CD4-positive, alpha-beta T cell (primary cell): ENCODE results near the gene GPC5. TPM values are rescaled to one million over a fixed set of nuclear protein-coding genes. Genes with fewer than 3 reads are reported as not detected.

Experiments
- ATAC-seq: fragments of 200-7000 bp; cut with Tn5 transposase; one replicate; pipeline ENCODE4 v1.10.0; 2022; ENCODE audit warnings: mild to moderate bottlenecking; ENCODE audit not compliant: poor library complexity
- CTCF ChIA-PET: fragments of 350-600 bp; sonication (Branson Sonifier 250); formaldehyde crosslinking; loops from one replicate; lab custom pipeline; 2021; ENCODE audit warnings: antibody characterized with exemption, inconsistent platforms; lab: Charles Lee
- POLR2A ChIA-PET: fragments of 350-600 bp; sonication (Branson Sonifier 250); formaldehyde crosslinking; loops from one replicate; lab custom pipeline; 2021; ENCODE audit warnings: antibody characterized with exemption, inconsistent platforms; lab: Charles Lee
- DNase-seq, 14 experiments: peaks; one replicate each; pipeline ENCODE4 v3.0.0-alpha.2; 2013 to 2020; ENCODE audit warnings: mixed read lengths in 2 of 14
- H3K27ac ChIP-seq, 2 donors: one replicate each; pipeline versions ENCODE4 v1.5.1 to v1.7.0; 2013; ENCODE audit warnings: low read length in 2 of 2, low read depth in 1 of 2, mild to moderate bottlenecking in 1 of 2
- H3K27me3 ChIP-seq, 2 experiments: 1 replicate in 1 of 2; 2 replicates in 1 of 2; pipeline versions ENCODE4 v1.6.1 to v1.7.0; 2013; ENCODE audit warnings: low read length in 2 of 2, control low read depth in 1 of 2, mild to moderate bottlenecking in 1 of 2, moderate library complexity in 1 of 2; ENCODE audit not compliant: insufficient read depth in 2 of 2, control insufficient read depth in 1 of 2
- H3K36me3 ChIP-seq: one replicate; pipeline ENCODE4 v1.6.1; 2013; ENCODE audit warnings: low read length, control low read depth; ENCODE audit not compliant: insufficient read depth
- H3K4me1 ChIP-seq: one replicate; pipeline ENCODE4 v1.6.1; 2013; ENCODE audit warnings: low read length, control low read depth; ENCODE audit not compliant: insufficient read depth
- H3K4me3 ChIP-seq: one replicate; pipeline ENCODE4 v1.5.1; 2013; ENCODE audit warnings: mild to moderate bottlenecking, low read length, moderate library complexity
- H3K9me3 ChIP-seq, 2 experiments: 1 replicate in 1 of 2; 2 replicates in 1 of 2; pipeline versions ENCODE4 v1.6.1 to v1.7.0; 2013; ENCODE audit warnings: low read length in 2 of 2, mild to moderate bottlenecking in 2 of 2, control low read depth in 1 of 2, moderate library complexity in 1 of 2; ENCODE audit not compliant: control insufficient read depth in 1 of 2, insufficient read depth in 1 of 2
- H3K27ac Mint-ChIP-seq: one replicate; pipeline ENCODE4 v1.8.0; 2020; ENCODE audit warnings: mixed read lengths
- H3K27me3 Mint-ChIP-seq: one replicate; pipeline ENCODE4 v1.8.0; 2021; ENCODE audit warnings: mixed read lengths
- H3K36me3 Mint-ChIP-seq: one replicate; pipeline ENCODE4 v1.8.0; 2021; ENCODE audit warnings: low read depth, mixed read lengths
- H3K4me1 Mint-ChIP-seq: one replicate; pipeline ENCODE4 v1.8.0; 2021; ENCODE audit warnings: low read depth, mixed read lengths
- H3K4me3 Mint-ChIP-seq: one replicate; pipeline ENCODE4 v1.8.0; 2020; ENCODE audit warnings: mild to moderate bottlenecking, mixed read lengths
- H3K9me3 Mint-ChIP-seq: one replicate; pipeline ENCODE4 v1.8.0; 2020; ENCODE audit warnings: mixed read lengths
- CTCF ChIP-seq: fragments of 200-600 bp; IDR thresholded peaks from one replicate; pipeline ENCODE4 v1.8.0; 2022; ENCODE audit warnings: antibody characterized with exemption, mild to moderate bottlenecking
- intact Hi-C, 2 experiments: fragments of 100-400 bp; cut with DNase I in 1 of 2; cut with micrococcal nuclease in 1 of 2; formaldehyde crosslinking; loops; one replicate each; pipeline versions ENCODE4 v1.15.1 to v1.9.0; 2023 to 2025; cut with DNase I, micrococcal nuclease
- total RNA-seq, 174 experiments: library from RNA in 2 of 174; stranded (reverse) in 2 of 174; gene quantifications; one replicate each; pipeline ENCODE4 v1.2.3 and lab custom pipeline; 2021 to 2026

Gene GPC5
- total RNA-seq, 2 experiments from 2014 or later, result not detected

GRCh38 chr13:92251671-92252210 is 853.3 kb downstream of the GPC5 start:
- TF ChIP-seq CTCF, result no peak
- ATAC-seq (no peak), DNase-seq (no peak)
- H3K36me3 ChIP-seq, result no peaks in the 10 kb centered on the region
- H3K4me3 ChIP-seq, result no peak overlapping the region
- H3K9me3 ChIP-seq, result no peaks in the 10 kb centered on the region
- ChIA-PET CTCF (no interaction called here), POLR2A (no interaction called here)
- no peak overlapping the region for H3K4me3 Mint-ChIP-seq
- H3K27ac Mint-ChIP-seq, result no peak overlapping the region
- no peaks in the 10 kb centered on the region for H3K27me3 Mint-ChIP-seq
- peaks cover 6% of the 10 kb centered on the region for H3K9me3 Mint-ChIP-seq
- no peaks in the 10 kb centered on the region for H3K4me1 Mint-ChIP-seq
- H3K27me3 ChIP-seq, result no peaks in the 10 kb centered on the region
- H3K27ac ChIP-seq, result no peak overlapping the region
- no peaks in the 10 kb centered on the region for H3K4me1 ChIP-seq
- H3K36me3 Mint-ChIP-seq, result no peaks in the 10 kb centered on the region
- intact Hi-C loops, result no loop called here

GRCh38 chr13:92255526-92255925 is 857.1 kb downstream of the GPC5 start:
- Histone ChIP-seq H3K4me1 (no peaks in the 10 kb centered on the region), H3K4me3 (no peak overlapping the region), H3K27me3 (no peaks in the 10 kb centered on the region), H3K36me3 (no peaks in the 10 kb centered on the region), H3K27ac (no peak overlapping the region), H3K9me3 (peaks cover 0 to 4% of the 10 kb centered on the region in 2 experiments)
- POLR2A ChIA-PET, result no interaction called here
- Mint-ChIP-seq H3K4me3 (no peak overlapping the region), H3K9me3 (no peaks in the 10 kb centered on the region), H3K27ac (no peak overlapping the region), H3K36me3 (no peaks in the 10 kb centered on the region), H3K27me3 (no peaks in the 10 kb centered on the region), H3K4me1 (no peaks in the 10 kb centered on the region)
- CTCF ChIA-PET, result no interaction called here
- no peak for TF ChIP-seq CTCF
- intact Hi-C loops, result no loop called here
- no peak for ATAC-seq
- DNase-seq, result no peak

- CTCF ChIA-PET, result no interaction called here
- Mint-ChIP-seq H3K36me3 (no peaks in the 10 kb centered on the region), H3K27me3 (no peaks in the 10 kb centered on the region), H3K4me3 (no peak overlapping the region), H3K27ac (no peak overlapping the region), H3K9me3 (no peaks in the 10 kb centered on the region), H3K4me1 (no peaks in the 10 kb centered on the region)
- DNase-seq, result no peak
- Histone ChIP-seq H3K9me3 (peaks cover 0 to 4% of the 10 kb centered on the region in 2 experiments), H3K27ac (no peak overlapping the region), H3K4me3 (no peak overlapping the region), H3K27me3 (no peaks in the 10 kb centered on the region), H3K4me1 (no peaks in the 10 kb centered on the region), H3K36me3 (no peaks in the 10 kb centered on the region)
- no peak for ATAC-seq
- POLR2A ChIA-PET, result no interaction called here
- intact Hi-C loops, result no loop called here
- TF ChIP-seq CTCF, result no peak
Observed at GRCh38 chr13:92256211-92256610, 857.8 kb downstream of the GPC5 start.
